Measurements from ENCODE around the gene RAC3.

GRCh38 chr17:81993729-81994592 lies 37.5 kb upstream of the RAC3 start:
- TF ChIP-seq CTCF (IDR thresholded peaks at IDR 0.05) (no peak), POLR2A (IDR thresholded peaks at IDR 0.05) (no peak)

Measured in testis (tissue), 2 donors.